Activated naive CD8-positive, alpha-beta T cell treated with anti-CD3 and anti-CD28 coated beads, Interleukin-2, amount 10 ng/mL, durations not matched to agents 7 days and 5 days (primary cell): ENCODE measurements around the gene BNIPL. TPM values are rescaled to one million over a fixed set of nuclear protein-coding genes. Genes with fewer than 3 reads are reported as not detected.

ENCODE experiments used
- ATAC-seq: fragments of 150-1000 bp; cut with Tn5 transposase; one replicate; pipeline ENCODE4 v1.10.0; 2021; ENCODE audit warnings: low read depth, moderate library complexity
- POLR2A ChIA-PET: fragments of 350-600 bp; sonication (Branson Sonifier 250); formaldehyde crosslinking; loops from one replicate; lab custom pipeline; 2021; ENCODE audit warnings: antibody characterized with exemption; lab: Charles Lee
- DNase-seq: peaks from one replicate; pipeline ENCODE4 v3.0.0; 2021
- H3K27ac Mint-ChIP-seq: one replicate; pipeline ENCODE4 v1.8.0; 2022; ENCODE audit warnings: mild to moderate bottlenecking, mixed read lengths
- H3K27me3 Mint-ChIP-seq: one replicate; pipeline ENCODE4 v1.8.0; 2022; ENCODE audit warnings: mild to moderate bottlenecking, moderate library complexity, mixed read lengths
- H3K36me3 Mint-ChIP-seq: one replicate; pipeline ENCODE4 v1.8.0; 2021; ENCODE audit warnings: mild to moderate bottlenecking, mixed read lengths
- H3K4me1 Mint-ChIP-seq: one replicate; pipeline ENCODE4 v1.8.0; 2021; ENCODE audit warnings: mixed read lengths
- H3K4me3 Mint-ChIP-seq: one replicate; pipeline ENCODE4 v1.8.0; 2022; ENCODE audit warnings: mild to moderate bottlenecking, moderate library complexity, mixed read lengths
- H3K9me3 Mint-ChIP-seq: one replicate; pipeline ENCODE4 v1.8.0; 2021; ENCODE audit warnings: mixed read lengths
- total RNA-seq, 2 experiments: library from RNA; stranded (reverse); gene quantifications; one replicate each; pipeline ENCODE4 v1.2.3, GENCODE V29; 2021

Gene BNIPL
- total RNA-seq, 2 experiments from 2014 or later, result 2.8 to 4.1 TPM

DNA sequence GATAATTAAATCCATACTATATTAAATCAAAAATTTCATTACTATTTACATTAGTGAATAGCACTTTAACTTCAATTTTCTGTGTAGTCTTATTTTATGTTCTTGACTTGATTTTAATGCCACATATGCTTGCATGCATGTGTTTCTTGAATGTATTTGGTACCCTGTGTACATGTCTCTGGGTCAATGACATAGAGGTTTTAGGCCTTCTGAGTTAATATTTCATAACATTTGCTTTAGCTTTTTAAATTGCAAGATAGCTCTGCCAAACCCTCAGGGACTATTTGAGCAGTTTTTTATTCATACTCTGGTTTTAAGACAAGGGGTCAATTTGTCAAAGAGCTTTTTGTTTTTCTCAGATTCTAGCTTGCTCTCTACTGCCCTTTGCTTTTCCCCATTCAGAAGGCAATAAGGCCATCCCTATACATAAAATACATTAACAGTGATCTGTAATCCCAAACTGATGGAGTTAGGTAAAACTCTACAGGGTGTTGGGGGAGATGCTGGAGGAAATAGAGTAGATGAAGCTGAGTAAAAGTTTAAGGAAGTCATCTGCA, 28.8 kb downstream of the BNIPL start:
- Mint-ChIP-seq H3K36me3 (peaks cover 19% of the 10 kb centered on the region), H3K4me3 (no peak overlapping the region), H3K9me3 (no peaks in the 10 kb centered on the region), H3K4me1 (peaks cover 20% of the 10 kb centered on the region), H3K27ac (no peak overlapping the region), H3K27me3 (no peaks in the 10 kb centered on the region)
- POLR2A ChIA-PET, result interaction anchor here (0.6 kb wide), 1 partner anchor 41 kb away, joined by 3 read pairs; no protein-coding TSS in a partner anchor
- ATAC-seq, result no peak
- no peak for DNase-seq

DNA sequence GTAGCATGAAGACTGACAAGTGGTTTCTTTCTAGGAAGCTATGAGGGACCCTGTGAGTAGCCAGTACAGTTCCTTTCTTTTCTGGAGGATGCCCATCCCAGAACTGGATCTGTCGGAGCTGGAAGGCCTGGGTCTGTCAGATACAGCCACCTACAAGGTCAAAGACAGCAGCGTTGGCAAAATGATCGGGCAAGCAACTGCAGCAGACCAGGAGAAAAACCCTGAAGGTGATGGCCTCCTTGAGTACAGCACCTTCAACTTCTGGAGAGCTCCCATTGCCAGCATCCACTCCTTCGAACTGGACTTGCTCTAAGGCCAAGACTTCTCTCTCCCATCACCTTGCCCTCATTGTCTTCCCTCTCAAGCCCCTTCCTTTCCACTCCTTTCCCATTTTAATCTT, 30.8 kb downstream of the BNIPL start:
- no peaks in the 10 kb centered on the region for H3K27me3 Mint-ChIP-seq
- ATAC-seq, result no peak
- no peaks in the 10 kb centered on the region for H3K9me3 Mint-ChIP-seq
- POLR2A ChIA-PET, result interaction anchor here (0.6 to 1.5 kb wide), 3 partner anchors 8 to 103 kb away, joined by 4 to 8 read pairs (median 5); partner anchors contain the start of gene CDC42SE1
- H3K27ac Mint-ChIP-seq, result no peak overlapping the region
- H3K36me3 Mint-ChIP-seq, result peaks cover 20% of the 10 kb centered on the region
- no peak overlapping the region for H3K4me3 Mint-ChIP-seq
- peak; percentile 5 for DNase-seq
- peaks cover 13% of the 10 kb centered on the region for H3K4me1 Mint-ChIP-seq

- peak overlapping the region; percentile 97 for H3K4me3 Mint-ChIP-seq
- ATAC-seq (no peak), DNase-seq (no peak)
- H3K27me3 Mint-ChIP-seq, result no peaks in the 10 kb centered on the region
- peaks cover 16% of the 10 kb centered on the region for H3K4me1 Mint-ChIP-seq
- peak overlapping the region; percentile 99 for H3K27ac Mint-ChIP-seq
- peaks cover 24% of the 10 kb centered on the region for H3K36me3 Mint-ChIP-seq
- POLR2A ChIA-PET, result interaction anchor here (0.6 to 5.0 kb wide), 3 partner anchors 9 to 22 kb away, joined by 3 to 74 read pairs (median 7); partner anchors contain the start of genes CDC42SE1 and MLLT11
- H3K9me3 Mint-ChIP-seq, result no peaks in the 10 kb centered on the region
These were observed 32.7 kb downstream of the BNIPL start for GRCh38 chr1:151069103-151069486.

DNA sequence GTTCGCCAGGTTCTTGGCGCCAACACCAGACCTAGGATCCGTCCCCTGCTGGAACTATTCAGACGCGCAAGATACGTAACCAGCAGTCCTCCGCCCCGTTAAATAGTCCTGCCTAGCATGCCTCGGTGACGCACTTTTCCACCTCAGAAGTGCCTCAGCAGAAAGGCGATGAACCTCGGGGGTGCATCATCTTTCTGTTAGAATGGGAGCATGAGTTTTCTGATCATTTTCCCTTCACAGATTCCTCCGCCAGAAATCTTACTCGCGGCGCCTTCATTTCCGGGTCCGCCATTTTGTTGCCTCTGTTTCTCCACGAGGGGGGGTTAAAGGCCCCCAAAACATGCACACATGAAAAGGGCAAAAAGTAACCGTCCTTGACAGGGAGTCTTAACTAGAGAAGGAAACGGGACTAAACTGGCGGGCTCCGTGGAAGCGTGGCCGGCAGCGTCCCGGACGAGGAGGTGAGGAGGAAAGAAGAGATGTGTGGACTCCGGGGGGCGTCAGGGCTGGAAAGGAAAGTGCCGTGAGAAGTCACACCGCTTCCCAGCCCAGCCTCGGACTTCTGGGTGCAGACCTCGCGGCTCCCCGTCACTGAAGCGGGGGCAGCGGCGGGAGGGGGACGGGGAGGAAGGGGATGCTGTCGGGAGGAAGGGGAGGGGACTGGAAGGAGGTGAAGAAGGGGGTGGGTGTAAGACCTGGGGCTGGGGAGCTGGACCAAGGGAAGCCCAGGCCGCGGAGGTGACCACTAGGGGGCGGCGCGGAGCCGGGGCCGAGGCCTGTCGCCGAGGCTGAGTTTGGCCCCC, 34.3 kb downstream of the BNIPL start, which contains the start of gene GABPB2:
Gene GABPB2, plus strand, starts transcription at position 288 of the 803 bp plus-strand sequence. CDS start 17,429 bp downstream, outside the sequence.
- Mint-ChIP-seq H3K4me1 (peaks cover 16% of the 10 kb centered on the region), H3K9me3 (no peaks in the 10 kb centered on the region), H3K27me3 (no peaks in the 10 kb centered on the region), H3K36me3 (peaks cover 24% of the 10 kb centered on the region), H3K4me3 (peak within 1 kb of the TSS; percentile 97), H3K27ac (peak within 1 kb of the TSS; percentile 99)
- POLR2A ChIA-PET, result interaction anchor here (0.6 to 5.0 kb wide), 12 partner anchors 11 to 908 kb away, joined by 3 to 74 read pairs (median 4); partner anchors contain the start of genes C1orf56, CDC42SE1, MLLT11 and TNFAIP8L2
- DNase-seq (peak; percentile 92), ATAC-seq (peak; percentile 83)

- Mint-ChIP-seq H3K27ac (peak overlapping the region; percentile 99), H3K4me1 (peaks cover 16% of the 10 kb centered on the region), H3K9me3 (no peaks in the 10 kb centered on the region), H3K4me3 (peak overlapping the region; percentile 97), H3K27me3 (no peaks in the 10 kb centered on the region), H3K36me3 (peaks cover 20% of the 10 kb centered on the region)
- POLR2A ChIA-PET, result interaction anchor here (1.0 to 5.0 kb wide), 4 partner anchors 12 to 118 kb away, joined by 3 to 74 read pairs (median 7); partner anchors contain the start of genes CDC42SE1, MLLT11, TNFAIP8L2 and VPS72
- DNase-seq (no peak), ATAC-seq (no peak)
These were observed 35.8 kb downstream of the BNIPL start for GRCh38 chr1:151072224-151072623.

GRCh38 chr1:151085953-151086559, 49.7 kb downstream of the BNIPL start:
- Mint-ChIP-seq H3K4me3 (no peak overlapping the region), H3K27me3 (no peaks in the 10 kb centered on the region), H3K36me3 (peaks cover 10% of the 10 kb centered on the region), H3K4me1 (no peaks in the 10 kb centered on the region), H3K9me3 (no peaks in the 10 kb centered on the region), H3K27ac (no peak overlapping the region)
- DNase-seq (no peak), ATAC-seq (no peak)
- POLR2A ChIA-PET, result interaction anchor here (0.6 to 1.1 kb wide), 2 partner anchors 13 to 110 kb away, joined by 3 read pairs; no protein-coding TSS in a partner anchor

Other genes starting within 250 kb of the BNIPL start
- gene CTSK, start 228.3 kb upstream of the BNIPL start, total RNA-seq, result 1 to 10 TPM; 6.7 to 9.4 TPM
- 10 to 100 TPM; 49.3 to 51.3 TPM for gene ARNT, start 160.0 kb upstream of the BNIPL start, total RNA-seq
- gene CTXND2, start 149.4 kb upstream of the BNIPL start, total RNA-seq, result not detected
- gene SETDB1, start 110.2 kb upstream of the BNIPL start, total RNA-seq, result 10 to 100 TPM; 64.0 to 64.6 TPM
- gene CERS2, start 61.8 kb upstream of the BNIPL start, total RNA-seq, result 100 to 1,000 TPM; 153 TPM
- gene ANXA9, start 54.3 kb upstream of the BNIPL start, total RNA-seq, result not detected
- 10 to 100 TPM; 11.5 to 12.7 TPM for gene MINDY1, start 29.7 kb upstream of the BNIPL start, total RNA-seq
- 10 to 100 TPM; 22.9 to 23.2 TPM for gene PRUNE1, start 28.1 kb upstream of the BNIPL start, total RNA-seq
- 1 to 10 TPM; 1.9 TPM for gene C1orf56, start 11.2 kb downstream of the BNIPL start, total RNA-seq
- 100 to 1,000 TPM; 282 to 294 TPM for gene CDC42SE1, start 23.0 kb downstream of the BNIPL start, total RNA-seq
- 1 to 10 TPM; 5.4 to 6.0 TPM for gene MLLT11, start 23.8 kb downstream of the BNIPL start, total RNA-seq
- gene GABPB2, start 34.2 kb downstream of the BNIPL start, total RNA-seq, result 10 to 100 TPM; 32.9 to 34.0 TPM
- 1 to 10 TPM; 4.2 to 6.0 TPM for gene SEMA6C, start 110.0 kb downstream of the BNIPL start, total RNA-seq
- gene TNFAIP8L2, start 120.1 kb downstream of the BNIPL start, total RNA-seq, result 10 to 100 TPM; 21.2 to 23.7 TPM
- gene LYSMD1, start 129.3 kb downstream of the BNIPL start, total RNA-seq, result 1 to 10 TPM; 5.2 to 6.1 TPM
- gene SCNM1, start 129.6 kb downstream of the BNIPL start, total RNA-seq, result 10 to 100 TPM; 64.5 to 66.6 TPM
- 1 to 10 TPM; 1.2 to 4.1 TPM for gene TMOD4, start 139.4 kb downstream of the BNIPL start, total RNA-seq
- gene VPS72, start 153.6 kb downstream of the BNIPL start, total RNA-seq, result 10 to 100 TPM; 67.4 to 86.9 TPM
- gene PIP5K1A, start 162.0 kb downstream of the BNIPL start, total RNA-seq, result 10 to 100 TPM; 51.9 to 59.4 TPM
- 100 to 1,000 TPM; 170 to 174 TPM for gene PSMD4, start 218.1 kb downstream of the BNIPL start, total RNA-seq
- 10 to 100 TPM; 35.5 to 37.0 TPM for gene ZNF687, start 245.7 kb downstream of the BNIPL start, total RNA-seq